Ectodermal cell (in vitro differentiated cells): ENCODE results near the gene CSF2RB.

ENCODE experiments used
- H3K27ac ChIP-seq: 2 replicates; pipeline ENCODE4 v1.7.0; 2013; ENCODE audit warnings: mild to moderate bottlenecking, low read depth, low read length; ENCODE audit not compliant: insufficient read depth, poor library complexity, severe bottlenecking
- H3K27me3 ChIP-seq: 2 replicates; pipeline ENCODE4 v1.7.0; 2013; ENCODE audit warnings: mild to moderate bottlenecking, low read length; ENCODE audit not compliant: insufficient read depth, control insufficient read depth, poor library complexity, severe bottlenecking
- H3K36me3 ChIP-seq: one replicate; pipeline ENCODE4 v1.7.0; 2013; ENCODE audit warnings: low read length; ENCODE audit not compliant: control insufficient read depth, insufficient read depth
- H3K4me1 ChIP-seq: one replicate; pipeline ENCODE4 v1.7.0; 2013; ENCODE audit warnings: low read length; ENCODE audit not compliant: control insufficient read depth, insufficient read depth
- H3K4me3 ChIP-seq: 2 replicates; pipeline ENCODE4 v1.7.0; 2013; ENCODE audit warnings: low read depth, low read length, control low read depth; ENCODE audit not compliant: insufficient read depth
- H3K9me3 ChIP-seq: 2 replicates; pipeline ENCODE4 v1.7.0; 2013; ENCODE audit warnings: mild to moderate bottlenecking, low read length, moderate library complexity; ENCODE audit not compliant: control insufficient read depth
- WGBS, 2 experiments: methylation state at CpG; one replicate each; pipeline ENCODE4 v1.1.7; 2013; ENCODE audit warnings: missing lambda C conversion rate in 2 of 2; 5-methylcytosine and 5-hydroxymethylcytosine counted together

The CSF2RB gene

GRCh38 chr22:36887162-36887561, 26.3 kb upstream of the CSF2RB start:
- H3K27me3 ChIP-seq = no peaks in the 10 kb centered on the region
- no peak overlapping the region for H3K4me3 ChIP-seq
- no peaks in the 10 kb centered on the region for H3K4me1 ChIP-seq
- 92 to 96% methylated on average over 4 of the region's 4 CpGs for WGBS, 2 experiments
- no peaks in the 10 kb centered on the region for H3K36me3 ChIP-seq
- peaks cover 2% of the 10 kb centered on the region for H3K9me3 ChIP-seq
- no peak overlapping the region for H3K27ac ChIP-seq

- Histone ChIP-seq H3K9me3 (no peaks in the 10 kb centered on the region), H3K36me3 (no peaks in the 10 kb centered on the region), H3K4me1 (no peaks in the 10 kb centered on the region), H3K27me3 (no peaks in the 10 kb centered on the region), H3K4me3 (no peak overlapping the region), H3K27ac (no peak overlapping the region)
- no CpG with 5 or more reads among the region's 1 CpG for WGBS, 2 experiments
Observed at GRCh38 chr22:36891646-36892045, 21.8 kb upstream of the CSF2RB start.

- Histone ChIP-seq H3K27me3 (no peaks in the 10 kb centered on the region), H3K36me3 (no peaks in the 10 kb centered on the region), H3K27ac (no peak overlapping the region), H3K4me3 (no peak overlapping the region), H3K4me1 (no peaks in the 10 kb centered on the region), H3K9me3 (no peaks in the 10 kb centered on the region)
- WGBS, 2 experiments = 59 to 67% methylated on average over 2 of the region's 2 CpGs
Observed at GRCh38 chr22:36892292-36892691, 21.1 kb upstream of the CSF2RB start.

GRCh38 chr22:36893262-36893661, 20.2 kb upstream of the CSF2RB start:
- Histone ChIP-seq H3K27me3 (no peaks in the 10 kb centered on the region), H3K4me1 (no peaks in the 10 kb centered on the region), H3K27ac (no peak overlapping the region), H3K9me3 (no peaks in the 10 kb centered on the region), H3K36me3 (no peaks in the 10 kb centered on the region), H3K4me3 (no peak overlapping the region)
- 90 to 92% methylated on average over 3 of the region's 3 CpGs for WGBS, 2 experiments

GRCh38 chr22:36894266-36894665, 19.2 kb upstream of the CSF2RB start:
- H3K4me3 ChIP-seq = no peak overlapping the region
- 93 to 100% methylated on average over 1 of the region's 1 CpG for WGBS, 2 experiments
- H3K4me1 ChIP-seq = no peaks in the 10 kb centered on the region
- no peak overlapping the region for H3K27ac ChIP-seq
- no peaks in the 10 kb centered on the region for H3K27me3 ChIP-seq
- no peaks in the 10 kb centered on the region for H3K36me3 ChIP-seq
- H3K9me3 ChIP-seq = no peaks in the 10 kb centered on the region

- Histone ChIP-seq H3K27ac (no peak overlapping the region), H3K4me3 (no peak overlapping the region), H3K9me3 (no peaks in the 10 kb centered on the region), H3K4me1 (no peaks in the 10 kb centered on the region), H3K36me3 (no peaks in the 10 kb centered on the region), H3K27me3 (no peaks in the 10 kb centered on the region)
- 79 to 82% methylated on average over 3 of the region's 3 CpGs for WGBS, 2 experiments
Observed at GRCh38 chr22:36897611-36898010, 15.8 kb upstream of the CSF2RB start.

GRCh38 chr22:36898690-36899089, 14.7 kb upstream of the CSF2RB start:
- Histone ChIP-seq H3K36me3 (no peaks in the 10 kb centered on the region), H3K4me1 (no peaks in the 10 kb centered on the region), H3K27me3 (no peaks in the 10 kb centered on the region), H3K9me3 (no peaks in the 10 kb centered on the region), H3K27ac (no peak overlapping the region), H3K4me3 (no peak overlapping the region)
- WGBS, 2 experiments = 94 to 95% methylated on average over 4 of the region's 4 CpGs

- H3K27me3 ChIP-seq = no peaks in the 10 kb centered on the region
- H3K36me3 ChIP-seq = no peaks in the 10 kb centered on the region
- no peak overlapping the region for H3K4me3 ChIP-seq
- no peak overlapping the region for H3K27ac ChIP-seq
- H3K4me1 ChIP-seq = no peaks in the 10 kb centered on the region
- H3K9me3 ChIP-seq = no peaks in the 10 kb centered on the region
- 94 to 96% methylated on average over 1 of the region's 1 CpG for WGBS, 2 experiments
Observed at GRCh38 chr22:36899498-36899897, 13.9 kb upstream of the CSF2RB start.

- H3K27me3 ChIP-seq = no peaks in the 10 kb centered on the region
- WGBS, 2 experiments = 82 to 95% methylated on average over 2 of the region's 2 CpGs
Observed at GRCh38 chr22:36900225-36900624, 13.2 kb upstream of the CSF2RB start.

GRCh38 chr22:36900880-36901279, 12.5 kb upstream of the CSF2RB start:
- no peaks in the 10 kb centered on the region for H3K27me3 ChIP-seq
- 12 to 14% methylated on average over 4 of the region's 4 CpGs for WGBS, 2 experiments
- no peaks in the 10 kb centered on the region for H3K36me3 ChIP-seq
- H3K27ac ChIP-seq = no peak overlapping the region
- H3K4me1 ChIP-seq = no peaks in the 10 kb centered on the region
- no peaks in the 10 kb centered on the region for H3K9me3 ChIP-seq
- no peak overlapping the region for H3K4me3 ChIP-seq

More at GRCh38 chr22:36900225-36900624, 13.2 kb upstream of the CSF2RB start:
- Histone ChIP-seq H3K4me1 (no peaks in the 10 kb centered on the region), H3K4me3 (no peak overlapping the region), H3K27ac (no peak overlapping the region), H3K9me3 (no peaks in the 10 kb centered on the region), H3K36me3 (no peaks in the 10 kb centered on the region)
